HG03103 (cell line): ENCODE results near the gene CAPZB.
"Not testable (repeated sequence)": the region's sequence is repeated elsewhere in the genome, so short reads cannot be mapped to it uniquely, and the experiment has no call there.

Experiments used
- ATAC-seq: cut with Tn5 transposase; IDR thresholded peaks from one replicate; pipeline ENCODE4 v1.9.1; 2021; ENCODE audit warnings: low read depth; ENCODE audit not compliant: unreplicated experiment

The CAPZB gene

DNA sequence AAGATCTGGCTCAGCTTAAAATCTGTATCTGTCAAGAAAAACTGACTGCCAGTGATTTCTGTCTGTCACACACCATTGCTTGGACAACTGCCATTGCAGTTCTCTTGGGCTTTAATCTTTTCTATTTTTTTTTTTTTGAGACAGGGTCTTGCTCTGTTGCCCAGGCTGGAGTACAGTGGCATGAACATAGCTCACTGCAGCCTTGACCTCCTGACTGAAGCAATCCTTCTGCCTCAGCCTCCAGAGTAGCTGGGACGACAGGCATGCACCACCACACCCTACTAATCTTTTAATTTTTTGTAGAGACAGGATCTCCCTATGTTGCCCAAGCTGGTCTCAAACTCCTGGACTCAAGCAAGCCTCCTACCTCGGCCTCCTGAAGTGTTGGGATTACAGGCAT is 14.5 kb upstream of the CAPZB start:
- ATAC-seq, result not testable (repeated sequence)

GRCh38 chr1:19497443-19497842 is 12.1 kb upstream of the CAPZB start:
- not testable (repeated sequence) for ATAC-seq

DNA sequence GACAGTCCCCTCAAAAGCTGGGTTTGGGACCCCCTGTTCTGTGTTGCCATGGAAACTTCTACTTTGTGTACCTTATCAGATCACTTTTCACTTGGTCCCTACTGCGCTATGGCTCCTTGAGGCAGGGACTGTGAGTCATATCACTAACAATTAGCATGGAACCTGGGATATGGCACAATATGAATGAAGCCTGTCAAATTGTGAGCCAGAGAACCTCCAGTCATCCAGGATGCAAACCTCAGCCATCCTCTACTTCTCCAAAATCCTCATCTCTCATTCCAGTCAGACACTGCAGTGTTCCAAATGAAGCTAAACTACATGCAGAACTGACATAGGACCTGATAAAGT is 11.2 kb upstream of the CAPZB start:
- ATAC-seq, result no peak

GRCh38 chr1:19495799-19496526 is 10.6 kb upstream of the CAPZB start:
- ATAC-seq, result no peak

- no peak for ATAC-seq
These were observed 9.8 kb upstream of the CAPZB start for GRCh38 chr1:19495000-19495656.

DNA sequence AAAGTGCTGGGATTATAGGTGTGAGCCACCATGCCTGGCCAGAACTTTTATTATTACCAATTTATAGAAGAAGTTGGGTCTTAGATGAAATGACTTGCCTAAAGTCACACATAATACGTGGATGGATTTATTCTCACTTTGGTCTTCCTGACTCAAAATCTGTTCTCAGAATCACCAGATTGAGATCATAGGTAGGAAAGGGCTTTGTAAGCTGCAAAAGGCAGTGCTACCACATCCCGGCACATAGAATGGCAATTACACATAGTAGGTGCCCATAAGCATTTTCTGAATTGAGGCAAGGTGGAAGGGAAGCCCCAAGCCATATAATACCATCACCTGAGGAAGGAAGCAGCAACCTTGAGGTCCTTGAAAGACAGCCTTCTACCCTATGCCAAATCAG is 8.2 kb upstream of the CAPZB start:
- no peak for ATAC-seq

GRCh38 chr1:19489996-19490395 is 4.7 kb upstream of the CAPZB start:
- ATAC-seq, result no peak

DNA sequence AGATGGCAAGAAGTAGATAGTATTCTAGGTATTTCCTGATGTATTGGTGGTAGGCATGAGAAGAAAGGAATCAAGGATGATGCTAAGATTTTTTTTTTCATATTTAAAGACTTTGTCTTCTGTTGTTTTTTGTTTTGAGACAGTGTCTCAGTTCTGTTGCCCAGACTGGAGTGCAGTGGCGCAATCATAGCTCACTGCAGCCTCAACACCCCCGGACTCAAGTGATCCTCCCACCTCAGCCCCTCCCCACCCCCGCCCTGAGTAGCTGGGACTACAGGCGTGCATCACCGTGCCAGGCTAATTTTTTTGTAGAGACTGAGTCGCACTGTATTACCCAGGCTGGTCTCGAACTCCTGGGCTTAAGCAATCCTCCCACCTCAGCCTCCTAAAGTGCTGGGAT is 2.8 kb upstream of the CAPZB start:
- ATAC-seq, result no peak

DNA sequence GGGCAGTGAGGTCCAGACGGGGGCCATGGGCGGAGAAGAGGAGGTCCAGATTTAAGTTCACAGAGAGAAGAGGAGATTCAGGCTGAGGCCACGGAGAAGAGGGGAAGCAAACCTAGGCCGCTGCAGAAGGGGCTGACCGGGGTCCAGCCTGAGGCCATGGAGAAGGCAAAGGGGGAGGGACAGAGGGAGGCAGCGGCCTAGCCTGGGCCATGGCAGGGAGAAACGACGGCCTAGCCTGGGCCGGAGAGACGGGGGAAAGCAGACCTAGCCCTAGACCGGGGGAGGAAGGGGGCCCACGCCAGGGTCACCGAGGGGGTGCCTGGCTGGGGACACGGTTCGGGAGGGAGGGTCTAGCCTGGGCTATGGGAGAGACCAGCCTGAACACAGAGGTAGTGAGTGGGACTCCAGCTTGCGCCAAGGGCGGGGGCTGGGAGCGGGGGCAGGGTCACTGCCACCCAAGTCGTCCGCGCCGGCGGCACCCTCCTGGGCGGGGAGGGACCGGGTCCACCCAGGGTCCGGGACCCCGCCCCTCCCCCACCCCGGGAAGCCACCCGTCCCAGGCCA is 459 bp downstream of the CAPZB start:
- ATAC-seq, result no peak

- no peak for ATAC-seq
These were observed 971 bp downstream of the CAPZB start for GRCh38 chr1:19484338-19484797.

GRCh38 chr1:19483691-19484090 is 1.6 kb downstream of the CAPZB start:
- no peak for ATAC-seq

DNA sequence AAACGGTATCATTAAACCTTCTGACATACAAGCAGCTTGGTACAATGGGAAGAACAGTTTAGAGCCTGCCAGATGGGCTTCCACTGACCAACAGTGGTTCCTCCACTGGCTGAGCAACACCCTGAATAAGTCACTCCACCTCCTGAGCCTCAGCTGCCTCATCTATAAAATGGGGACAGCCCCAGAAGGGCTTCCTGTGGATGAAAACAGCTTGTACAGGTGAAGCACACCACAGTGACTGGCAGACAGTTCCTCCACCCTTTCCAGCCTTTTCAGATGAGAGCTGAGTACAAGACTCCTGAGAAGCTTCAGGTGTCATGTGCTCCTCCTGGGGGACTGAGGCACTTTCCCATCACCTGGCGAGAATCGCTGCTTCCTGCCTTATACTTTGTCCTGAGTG is 2.1 kb downstream of the CAPZB start:
- no peak for ATAC-seq

DNA sequence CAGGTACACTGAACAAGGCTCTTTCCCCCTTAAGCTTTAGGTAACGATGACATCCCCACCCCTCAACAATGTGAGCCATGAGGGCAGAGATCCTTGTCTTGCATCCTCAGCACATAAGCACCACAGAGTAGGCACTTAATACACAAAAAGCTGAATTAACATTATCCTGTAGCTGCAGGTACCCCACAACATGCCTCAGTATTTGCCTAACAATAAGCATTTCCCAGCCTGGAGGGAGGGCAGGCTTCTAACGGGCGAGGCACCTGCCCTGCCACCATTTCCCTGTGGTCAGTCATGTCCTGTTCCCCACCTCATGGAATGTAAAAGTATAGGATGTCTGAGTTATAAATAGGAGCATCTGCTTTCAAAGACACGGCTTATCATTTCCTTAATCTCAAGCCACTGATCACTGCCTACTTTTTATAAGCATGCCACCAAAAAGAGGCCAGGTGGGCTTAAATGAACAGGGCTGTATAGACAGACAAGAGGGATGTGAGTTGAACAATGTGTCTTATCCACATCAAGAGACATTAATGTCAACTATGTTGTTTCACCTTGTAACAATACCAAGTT is 3.4 kb downstream of the CAPZB start:
- ATAC-seq, result no peak

DNA sequence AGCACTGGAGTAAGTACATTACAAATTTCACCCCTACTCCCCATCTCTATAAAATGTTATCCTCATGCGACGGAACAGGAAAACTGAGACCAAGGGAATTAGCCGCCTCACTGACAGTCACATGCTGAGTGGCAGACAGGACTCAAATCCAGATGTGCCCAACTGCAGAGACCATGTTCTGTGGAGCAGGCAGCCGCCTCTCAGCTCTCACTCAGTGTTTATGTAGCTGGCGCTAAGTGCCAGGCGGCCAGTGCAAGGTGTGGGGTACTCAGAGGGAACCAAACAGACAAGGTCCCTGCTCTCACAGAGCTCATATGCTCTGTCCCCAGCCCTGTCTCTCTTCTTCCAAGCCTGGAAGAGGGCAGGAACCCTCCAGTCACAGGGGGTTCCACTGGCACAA is 5.1 kb downstream of the CAPZB start:
- ATAC-seq, result no peak

GRCh38 chr1:19479351-19480120 is 5.8 kb downstream of the CAPZB start:
- no peak for ATAC-seq

GRCh38 chr1:19478322-19478721 is 7.0 kb downstream of the CAPZB start:
- no peak for ATAC-seq

- ATAC-seq, result no peak
These were observed 7.8 kb downstream of the CAPZB start for GRCh38 chr1:19477284-19478249.

DNA sequence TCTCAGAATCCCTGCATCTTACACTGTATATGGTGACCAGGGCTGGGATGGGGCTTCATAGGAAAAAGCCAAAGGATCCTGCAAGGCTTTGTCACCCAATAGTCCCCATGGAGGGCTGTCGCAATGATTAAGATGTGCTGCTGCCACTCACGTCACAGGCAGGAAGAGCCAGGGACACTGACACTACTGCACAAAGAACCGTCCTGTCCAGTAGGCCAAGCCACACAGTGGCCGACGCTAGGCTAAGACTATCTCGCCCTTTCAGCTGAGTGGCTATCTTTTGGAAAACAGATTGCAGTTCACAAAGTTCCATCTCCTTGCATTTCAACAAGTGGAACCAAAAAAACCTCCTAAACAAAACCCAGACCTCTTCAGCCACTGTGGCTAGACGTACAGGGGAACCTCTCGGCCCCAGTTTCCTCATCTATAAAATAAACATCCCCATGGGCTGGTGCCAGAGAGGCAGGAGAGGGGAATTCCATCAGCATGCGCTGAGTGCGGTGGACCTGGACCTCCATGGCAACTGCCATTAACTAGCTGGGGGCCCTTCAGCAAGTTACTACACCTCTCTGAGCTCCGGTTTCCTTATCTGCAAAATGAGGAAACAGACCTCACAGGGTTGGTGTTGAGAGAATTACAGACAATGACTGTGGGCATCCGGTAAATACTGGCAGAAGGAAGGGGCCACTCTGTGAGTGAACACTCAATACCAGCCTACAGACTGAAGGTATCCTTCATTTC is 8.7 kb downstream of the CAPZB start:
- ATAC-seq, result no peak

- ATAC-seq, result no peak
These were observed 10.0 kb downstream of the CAPZB start for GRCh38 chr1:19475296-19475695.
